ENCODE measurements around the gene SNX5.

The SNX5 gene

DNA sequence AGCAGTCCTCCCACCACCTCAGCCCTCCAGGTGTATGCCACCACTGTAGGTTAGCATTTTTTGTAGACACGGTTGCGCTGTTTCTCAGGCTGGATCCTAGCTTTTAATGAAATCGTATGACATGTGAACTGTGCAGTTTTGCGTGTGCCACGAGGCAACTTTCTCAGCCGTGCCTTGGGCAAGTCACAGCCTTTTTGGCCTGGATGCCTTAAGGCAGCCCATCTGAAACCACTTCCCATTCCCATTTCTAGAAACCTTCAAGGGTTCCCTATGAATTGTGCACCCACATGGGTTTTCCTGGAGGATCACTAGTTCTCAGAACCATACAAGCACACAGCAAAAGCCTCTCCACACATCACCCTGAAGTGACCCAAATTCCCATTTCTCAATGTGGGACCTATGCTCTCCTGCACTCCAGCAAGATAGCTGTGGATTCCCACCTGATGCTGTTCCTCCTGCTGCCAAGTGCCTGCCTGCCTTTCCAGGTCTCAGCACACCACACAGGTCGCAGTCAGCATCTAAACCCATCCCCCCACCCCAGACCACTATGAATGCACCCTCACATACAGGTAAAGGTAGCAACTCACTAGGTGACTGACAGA lies 28.9 kb downstream of the SNX5 start:
- peak in 1 of 2 experiments; percentile 31 for DNase-seq

DNA sequence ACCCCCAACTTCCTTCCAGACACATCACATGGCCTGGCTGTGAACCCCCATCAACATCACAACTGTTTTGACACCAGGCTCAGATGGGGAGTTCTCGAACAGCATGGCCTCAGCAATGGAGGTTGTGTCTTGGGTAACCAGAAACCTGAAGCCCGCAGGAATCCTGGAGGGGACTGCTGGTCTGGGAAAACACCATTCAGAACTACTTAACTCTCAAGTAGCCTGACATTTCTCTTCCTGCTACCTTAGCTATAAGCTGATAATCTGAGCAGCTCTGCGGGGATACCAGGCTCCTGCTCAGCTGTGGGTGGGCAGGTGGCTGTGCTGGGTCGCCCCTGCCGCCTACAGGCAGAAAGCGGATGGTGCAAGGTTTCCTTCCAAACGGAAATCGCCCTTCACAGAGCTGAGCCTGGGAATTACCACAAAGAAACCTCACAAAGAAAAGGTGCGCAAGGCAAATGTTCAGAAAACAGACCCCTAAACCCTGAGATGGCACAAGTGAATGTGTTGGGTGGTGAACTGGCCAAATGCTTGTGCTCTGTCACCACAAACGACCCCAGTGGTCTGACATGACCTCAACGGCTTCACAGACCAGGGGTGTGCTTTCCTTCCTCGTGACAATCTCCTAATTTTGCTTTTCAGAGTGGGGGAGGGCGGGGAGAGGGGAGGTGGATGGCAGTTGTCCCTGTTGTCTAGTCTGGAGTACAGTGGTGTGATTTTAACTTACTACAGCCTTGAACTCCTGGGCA lies 29.5 kb downstream of the SNX5 start:
- peak; percentile 38 to 85 for DNase-seq

DNA sequence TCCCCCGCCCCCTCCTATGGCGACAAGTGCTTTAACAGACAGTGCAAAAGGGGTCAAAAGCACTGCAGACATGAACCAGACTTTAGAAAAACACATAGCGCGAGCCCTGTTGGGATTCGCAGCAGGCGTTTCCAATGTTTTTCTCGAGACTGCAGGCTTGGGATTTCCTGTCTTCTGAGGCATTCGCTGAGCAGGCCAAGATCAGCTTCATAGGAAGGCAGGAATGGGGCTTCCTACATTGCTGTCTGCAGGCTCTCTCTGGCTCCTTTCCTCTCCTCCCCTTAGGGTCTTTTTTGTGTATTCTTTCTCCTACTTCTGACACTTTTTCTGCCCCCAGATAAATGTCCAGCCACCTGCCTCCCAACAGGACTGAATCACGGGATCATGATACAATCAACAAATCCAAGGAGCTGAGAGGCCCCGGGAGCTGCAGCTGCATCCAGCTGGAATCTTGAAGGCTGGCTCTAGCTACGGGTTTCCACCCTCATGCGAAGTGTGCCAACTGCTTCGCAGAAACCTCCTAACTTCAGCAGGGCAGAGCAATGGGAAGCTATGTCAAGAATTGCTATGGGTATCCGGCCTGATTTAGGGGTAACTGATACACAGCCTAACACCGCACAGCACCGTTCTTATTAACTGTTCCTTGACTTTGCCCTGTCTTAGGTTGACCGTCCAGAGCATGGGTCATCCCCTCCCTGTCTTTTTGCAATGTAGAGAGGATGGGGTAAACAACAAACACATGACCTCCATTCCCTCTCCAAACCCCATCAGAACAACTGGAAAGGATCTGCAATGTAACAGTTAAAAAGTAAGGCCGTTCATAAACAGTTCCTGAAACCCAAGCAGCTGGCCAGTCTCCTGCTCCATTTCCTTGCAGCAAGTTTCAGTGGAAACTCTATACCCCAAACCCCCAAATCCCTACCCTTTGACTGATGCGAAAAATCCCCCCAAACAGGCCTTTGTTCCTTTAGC lies 31.5 kb downstream of the SNX5 start:
- DNase-seq = no peak

DNA sequence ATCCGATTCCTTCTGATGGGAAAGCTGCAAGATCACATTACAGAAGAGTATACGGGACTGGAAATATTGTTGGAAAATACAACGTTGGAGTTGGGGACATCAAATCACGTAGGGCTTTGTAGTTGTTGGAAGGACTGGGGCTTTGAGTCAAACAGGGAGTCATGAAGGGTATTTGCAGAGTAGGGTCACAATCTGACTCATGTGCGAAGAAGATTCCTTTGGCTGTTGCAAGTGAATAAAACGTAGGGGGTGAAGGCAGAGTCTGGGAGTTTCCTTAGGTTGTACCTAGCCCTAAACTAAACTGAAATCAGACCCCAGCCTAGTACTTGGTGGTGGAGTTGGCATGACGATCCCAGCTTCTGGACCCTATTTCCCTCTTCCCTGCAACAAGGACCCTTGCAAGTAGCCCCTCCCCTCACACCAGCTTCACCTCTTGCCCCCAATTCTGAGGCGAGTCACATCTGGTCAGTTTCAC lies 32.3 kb downstream of the SNX5 start:
- DNase-seq = no peak

DNA sequence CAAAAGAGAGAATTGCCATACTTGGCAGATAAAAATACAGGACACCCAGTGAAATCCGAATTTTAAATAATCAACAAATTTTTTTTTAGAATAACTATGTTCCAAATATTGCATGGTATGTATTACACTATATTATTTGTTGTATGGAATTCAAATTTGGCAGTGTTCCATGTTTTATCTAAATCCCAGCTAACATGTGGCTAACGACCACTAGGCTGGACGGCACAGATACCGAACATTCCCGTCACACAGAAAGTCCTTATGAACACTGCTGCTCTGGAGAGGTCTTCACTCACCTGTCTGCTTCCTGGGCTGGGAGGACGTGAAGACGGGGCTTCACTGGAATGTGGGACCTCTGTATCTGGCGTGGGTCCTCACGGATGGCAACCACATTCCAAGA lies 32.8 kb downstream of the SNX5 start:
- DNase-seq = no peak

DNA sequence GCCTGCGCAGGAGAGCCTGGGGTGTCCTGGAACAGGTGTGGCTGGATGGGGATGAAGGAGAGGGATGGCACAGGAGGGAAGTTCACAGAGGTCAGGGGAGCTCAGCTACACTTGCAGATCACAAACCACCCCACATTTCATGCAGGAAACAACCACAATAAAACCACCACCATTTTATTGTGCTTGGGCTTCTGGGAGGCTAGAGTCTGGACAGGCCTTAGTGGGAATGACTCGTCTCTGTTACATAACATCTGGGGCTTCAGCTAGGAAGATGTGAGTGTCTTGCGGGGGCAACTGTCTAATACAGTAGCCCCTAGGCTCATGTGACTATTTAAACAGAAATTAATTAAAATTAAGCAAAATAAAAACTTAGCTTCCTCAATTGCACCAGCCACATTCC lies 33.4 kb downstream of the SNX5 start:
- DNase-seq = no peak

DNA sequence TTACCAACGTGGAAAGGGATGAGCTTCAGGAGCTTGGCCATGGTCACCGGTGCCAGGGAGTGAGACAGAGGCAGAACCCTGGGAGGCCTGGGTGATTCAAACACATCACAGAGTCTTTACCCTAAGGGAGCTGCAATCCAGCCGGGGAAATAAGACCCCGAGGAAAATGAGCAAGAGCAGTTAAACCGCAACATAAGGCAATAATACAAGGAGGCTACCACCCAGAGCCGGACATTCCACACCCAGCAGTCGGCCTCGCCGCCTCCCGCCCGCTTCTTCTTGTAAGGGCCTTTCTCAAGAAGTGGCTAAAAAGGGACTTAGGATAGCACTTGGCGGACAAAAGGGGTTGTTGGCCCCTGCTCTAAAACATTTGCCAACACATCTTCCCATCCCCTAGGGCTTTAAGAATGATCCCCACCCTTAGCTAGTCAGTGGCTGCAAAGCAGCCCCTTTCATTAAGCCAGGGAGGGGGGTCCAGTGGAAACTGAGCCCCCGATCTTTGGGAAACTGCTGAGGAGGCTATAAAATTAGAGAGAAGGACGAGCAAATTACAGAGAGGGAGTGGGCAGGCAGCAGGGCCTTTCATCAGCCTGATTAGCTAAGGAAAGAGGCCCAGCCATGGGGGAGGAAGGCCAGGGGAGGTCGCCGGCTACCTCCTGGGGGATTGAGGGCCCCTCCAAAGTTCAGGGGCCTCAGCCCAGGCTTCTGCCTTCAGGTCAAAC lies 34.3 kb downstream of the SNX5 start:
- DNase-seq = no peak

DNA sequence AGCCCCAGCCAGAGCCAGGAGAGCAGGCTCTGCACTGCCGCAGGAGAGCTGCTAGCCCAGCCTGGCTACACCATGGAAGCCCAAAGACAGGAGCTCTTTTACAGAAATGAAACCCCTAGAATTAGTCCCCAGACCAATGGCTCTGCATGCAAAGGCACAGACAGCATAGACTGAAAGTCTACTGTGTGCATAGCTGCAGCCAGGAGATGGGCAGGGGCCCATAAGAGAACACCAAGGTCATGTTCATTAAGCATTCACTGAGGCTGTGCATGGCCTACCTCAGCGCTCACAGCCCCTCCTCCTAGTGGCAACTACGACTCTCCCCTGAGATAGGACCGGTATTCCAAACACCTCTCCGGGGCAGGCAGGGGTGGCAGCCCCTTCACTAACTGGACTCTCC lies 34.9 kb downstream of the SNX5 start:
- DNase-seq = no peak

DNA sequence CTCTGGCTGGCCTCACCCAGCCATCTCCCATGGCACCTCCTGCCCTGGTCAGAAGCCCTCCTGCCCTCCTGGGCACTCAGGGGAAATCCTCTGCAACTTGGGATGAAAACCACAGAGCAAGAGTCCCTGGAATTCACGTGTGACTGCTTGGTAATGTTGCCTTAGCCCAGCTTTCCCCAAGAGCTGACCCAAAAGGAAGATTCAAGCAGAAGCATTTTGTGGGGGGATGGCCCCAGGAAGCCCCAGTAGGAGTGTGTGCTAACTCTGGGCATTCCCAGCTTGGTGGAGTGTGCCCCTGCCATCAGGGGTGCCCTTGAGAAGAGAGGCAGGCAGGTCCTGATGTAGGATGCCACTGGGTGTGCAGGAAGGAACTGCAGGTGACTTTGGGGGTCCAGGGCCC lies 35.5 kb downstream of the SNX5 start:
- DNase-seq = no peak

DNA sequence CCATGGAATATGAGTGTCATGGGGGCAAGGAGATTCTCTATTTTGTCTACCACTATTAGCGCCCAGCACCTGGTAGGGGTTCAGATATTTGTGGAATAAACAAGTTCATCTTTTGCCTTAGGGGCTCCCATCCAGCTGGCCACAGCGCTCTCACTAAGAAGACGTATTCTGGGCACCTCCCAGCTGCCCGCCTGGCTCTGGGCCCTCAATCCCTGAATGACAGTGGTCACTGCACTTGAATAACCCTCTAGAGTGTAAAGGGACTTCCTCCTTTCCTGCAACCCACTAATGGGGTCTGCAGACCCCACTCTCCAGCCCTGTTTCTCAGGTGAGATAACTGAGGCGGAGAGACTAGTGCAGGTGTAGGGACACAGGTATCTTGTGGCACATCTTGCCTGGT lies 36.2 kb downstream of the SNX5 start:
- no peak for DNase-seq

DNA sequence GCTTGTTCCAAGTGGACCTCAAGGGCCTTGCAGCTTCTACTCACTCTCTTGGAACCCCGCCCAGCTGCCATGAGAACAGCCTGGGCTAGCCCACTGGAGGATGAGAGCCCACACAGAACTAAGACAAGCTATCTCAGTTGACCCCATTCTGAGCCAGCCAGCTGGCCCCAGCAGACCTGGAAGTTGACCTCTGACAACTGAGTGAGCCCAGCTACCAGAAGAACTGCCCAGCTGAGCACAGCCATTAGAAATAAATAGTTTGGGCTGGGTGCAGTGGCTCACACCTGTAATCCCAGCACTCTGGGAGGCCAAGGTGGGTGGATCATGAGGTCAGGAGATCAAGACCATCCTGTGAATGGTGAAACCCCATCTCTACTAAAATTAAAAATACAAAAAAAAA lies 37.1 kb downstream of the SNX5 start:
- DNase-seq = no peak

DNA sequence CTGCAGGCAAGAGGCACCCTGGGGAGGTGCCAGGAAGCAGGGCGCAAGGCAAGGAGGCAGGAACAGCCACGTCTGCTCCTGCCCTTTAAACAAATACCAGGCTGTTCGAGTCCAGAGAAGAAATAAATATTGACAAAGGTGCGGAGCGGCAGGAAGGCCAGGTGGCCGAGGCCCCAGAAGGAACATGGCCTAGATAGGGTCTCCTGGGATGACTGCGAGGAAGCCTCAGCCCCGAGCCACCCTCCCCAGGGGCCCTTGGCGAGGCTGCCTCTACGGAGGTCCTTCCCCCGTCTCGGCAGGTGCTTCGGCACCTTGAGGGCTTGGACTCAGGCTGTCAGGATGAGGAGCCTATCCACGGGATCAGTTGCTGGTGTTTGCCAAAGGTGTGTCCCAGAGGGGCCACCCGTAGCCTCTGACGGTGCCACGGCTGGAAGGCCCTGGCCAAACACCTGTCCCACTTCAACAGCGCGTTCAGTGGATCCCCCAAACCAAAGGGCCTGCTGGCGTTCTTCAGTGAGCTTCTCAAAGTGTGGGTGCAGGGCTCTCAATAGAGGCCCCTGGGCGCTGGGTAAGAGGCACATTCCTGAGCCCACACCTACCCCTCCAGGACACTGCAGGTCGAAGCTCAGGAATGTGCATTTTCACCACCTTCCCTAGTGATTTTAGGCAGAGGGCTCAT lies 39.8 kb downstream of the SNX5 start:
- DNase-seq = peak in 1 of 2 experiments; percentile 29

DNA sequence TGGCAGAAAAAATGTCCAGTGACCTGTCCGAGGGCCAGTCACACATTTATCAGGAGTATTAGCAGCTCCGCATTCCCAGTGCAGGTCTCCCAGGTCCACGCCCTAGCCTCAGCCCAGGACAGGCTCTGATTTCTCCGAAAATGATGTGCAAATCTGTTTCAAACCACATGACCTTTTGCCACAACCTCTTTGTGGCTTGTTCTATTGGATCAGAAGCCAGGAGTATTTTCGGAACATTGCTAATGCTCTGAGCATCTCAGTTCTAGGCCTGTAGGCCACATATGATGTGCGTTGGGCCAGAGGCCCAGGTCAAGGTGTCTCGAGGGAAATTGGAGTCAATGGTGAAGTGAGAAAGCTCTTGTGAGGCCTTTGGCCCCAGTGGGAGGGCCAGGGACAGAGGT lies 40.4 kb downstream of the SNX5 start:
- no peak for DNase-seq

DNA sequence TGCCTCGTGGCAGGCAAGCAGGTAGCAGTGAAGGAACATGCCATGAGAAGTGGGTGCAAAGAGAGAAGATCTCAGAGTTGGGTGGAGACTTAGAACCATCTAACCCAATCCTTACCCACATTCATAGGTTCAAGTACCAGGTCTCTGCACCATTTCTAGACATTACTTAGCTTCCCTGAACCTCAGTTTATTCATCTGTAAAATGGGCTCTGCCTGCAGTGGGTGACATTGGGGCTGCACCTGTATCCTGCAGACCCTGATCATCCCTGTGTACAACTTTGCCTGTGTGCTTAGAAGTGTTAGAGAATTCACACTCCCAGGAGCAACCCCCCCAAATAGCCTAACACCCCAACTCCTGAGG lies 42.7 kb downstream of the SNX5 start:
- DNase-seq = no peak

DNA sequence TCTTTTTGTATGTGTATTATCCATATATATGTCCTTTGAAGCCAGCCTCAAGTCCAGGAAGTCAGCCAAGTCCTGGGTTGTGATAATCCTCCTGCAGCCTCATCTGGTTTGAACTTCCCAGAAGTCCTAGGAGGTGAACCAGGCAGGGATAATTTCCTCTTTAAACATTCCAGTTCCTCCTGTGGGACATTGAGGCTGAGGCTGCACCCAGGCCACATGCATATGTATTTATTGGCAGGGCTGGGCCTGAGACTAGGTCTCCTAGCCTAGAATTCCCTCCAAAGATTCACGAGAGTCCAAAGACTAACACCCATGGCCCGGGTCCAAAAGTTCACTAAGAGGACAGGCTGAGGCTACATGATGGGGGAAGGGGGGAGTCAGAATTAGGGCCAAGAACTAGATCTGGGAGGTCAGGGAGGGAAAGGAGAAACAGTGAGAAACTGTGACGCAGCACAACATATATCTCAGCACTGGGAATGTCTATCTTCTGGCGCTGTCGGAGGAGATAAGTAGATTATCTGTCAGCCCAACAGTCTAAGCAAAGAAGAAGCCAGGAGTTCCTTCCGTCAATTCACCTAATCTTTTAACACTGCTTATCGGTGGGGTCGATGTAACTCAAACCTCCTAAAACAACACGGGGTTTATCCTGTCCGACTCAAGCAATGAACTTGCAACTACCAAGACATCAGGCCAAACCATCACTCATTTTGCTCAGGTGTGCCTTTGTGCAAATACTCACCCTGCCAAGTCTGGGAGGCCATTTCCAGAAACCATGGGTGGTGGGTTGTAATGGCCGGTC lies 43.3 kb downstream of the SNX5 start:
- no peak for DNase-seq

DNA sequence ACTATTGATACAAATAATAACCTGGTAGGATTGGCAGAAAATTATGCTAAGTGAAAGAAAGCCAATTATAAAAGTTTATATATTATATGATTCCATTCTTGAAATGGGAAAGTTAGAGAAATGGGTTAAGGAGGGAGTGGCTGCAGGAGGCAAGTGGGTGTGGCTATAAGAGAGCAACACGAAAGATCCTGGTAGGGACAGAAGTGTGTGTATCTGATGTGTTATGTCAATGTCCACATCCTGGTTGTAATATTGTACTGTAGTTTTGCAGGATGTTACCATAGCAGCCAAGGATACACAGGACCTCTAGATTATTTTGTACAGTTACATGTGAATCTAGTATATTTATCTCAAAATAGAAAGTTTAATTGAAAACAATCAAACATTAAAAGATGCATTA lies 46.8 kb downstream of the SNX5 start:
- no peak for DNase-seq

DNA sequence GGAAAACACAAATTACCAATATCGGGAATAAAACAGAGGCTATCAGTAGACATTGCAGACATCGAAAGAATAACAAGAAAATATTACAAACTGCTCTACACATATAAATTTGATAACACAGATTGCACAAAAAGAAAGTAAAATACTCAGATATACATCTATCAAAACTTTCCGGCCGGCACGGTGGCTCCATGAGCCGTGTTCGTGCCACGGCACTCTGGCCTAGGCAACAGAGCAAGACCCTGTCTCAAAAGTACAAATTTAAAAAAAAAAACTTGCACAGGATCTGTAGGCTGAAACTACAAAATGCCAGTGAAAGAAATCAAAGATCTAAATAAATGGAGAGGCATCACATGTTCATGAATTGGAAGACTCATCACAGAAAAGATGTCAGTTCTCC lies 49.4 kb downstream of the SNX5 start:
- no peak for DNase-seq

DNA sequence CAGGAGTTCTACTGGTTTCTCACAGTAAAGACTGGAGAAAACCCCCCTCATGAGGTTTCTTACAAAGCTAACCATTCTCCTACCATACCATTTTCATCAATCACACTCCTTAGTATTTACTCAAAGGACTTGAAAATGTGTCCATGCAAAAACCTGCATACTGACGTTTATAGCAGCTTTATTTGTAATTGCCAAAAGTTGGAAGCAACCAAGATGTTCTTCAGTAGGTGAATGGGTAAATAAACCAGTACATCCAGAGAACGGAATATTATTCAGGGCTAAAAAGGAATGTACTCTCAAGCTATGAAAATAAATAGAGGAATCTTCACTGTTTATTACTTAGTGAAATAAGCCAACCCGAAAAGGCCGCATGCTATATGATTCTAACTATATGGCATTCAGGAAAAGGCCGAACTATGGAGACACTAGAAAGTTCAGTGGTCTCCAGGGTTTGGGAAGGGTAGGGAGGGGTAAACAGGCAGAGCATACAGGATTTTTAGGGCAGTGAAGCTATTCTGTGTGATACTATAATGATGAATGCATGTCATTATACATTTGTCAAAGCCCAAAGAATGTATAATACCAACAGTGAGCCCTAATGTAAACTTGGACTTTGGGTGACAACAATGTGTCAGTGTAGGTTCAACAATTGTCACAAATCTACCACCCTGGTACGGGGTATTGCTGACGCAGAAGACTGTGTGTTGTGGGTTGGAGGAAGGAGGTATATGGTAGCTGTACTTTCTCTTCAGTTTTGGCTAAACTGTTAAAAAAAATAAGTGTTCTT lies 50.6 kb downstream of the SNX5 start:
- DNase-seq = no peak

DNA sequence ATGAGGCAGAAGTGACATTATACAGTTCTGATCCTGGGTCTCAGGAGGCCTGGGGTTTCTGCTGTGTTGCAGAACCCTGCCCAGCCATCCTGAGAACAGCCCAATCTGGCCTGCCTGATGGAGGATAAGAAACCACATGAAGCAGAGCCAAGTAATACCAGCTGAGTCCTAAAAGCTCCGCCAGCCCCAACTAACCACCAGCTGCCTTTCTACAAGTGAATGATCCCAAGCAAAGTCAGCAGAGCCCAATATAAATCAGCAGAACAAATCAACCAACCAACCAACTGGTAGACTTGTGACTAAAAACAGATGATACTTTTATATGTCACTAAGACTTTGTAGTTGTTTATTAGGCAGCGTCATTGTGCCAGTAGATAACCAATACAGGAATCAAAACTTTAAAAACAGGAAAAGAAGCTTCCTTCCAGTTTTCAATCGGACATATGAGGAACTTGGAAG lies 52.1 kb downstream of the SNX5 start:
- DNase-seq = no peak

DNA sequence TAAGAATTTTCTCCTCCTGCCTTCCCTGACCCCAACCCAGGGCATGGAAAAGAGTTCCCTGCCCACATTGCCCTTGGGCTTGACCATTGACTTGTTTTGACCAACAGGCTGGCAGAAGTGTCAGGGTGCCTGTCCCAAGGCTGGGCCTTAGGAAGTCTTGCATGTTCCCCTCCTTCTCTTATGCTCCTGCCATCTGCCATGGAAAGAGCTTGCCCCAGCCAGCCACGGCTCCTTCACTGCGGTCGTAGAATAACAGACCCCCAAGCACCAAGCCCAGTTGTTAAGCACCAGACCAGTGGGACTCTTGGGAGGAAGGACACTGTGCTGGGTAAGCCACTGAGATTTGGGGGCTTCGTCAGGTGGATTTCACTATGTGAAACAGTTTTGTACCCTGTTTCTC lies 53.6 kb downstream of the SNX5 start:
- DNase-seq = no peak

DNA sequence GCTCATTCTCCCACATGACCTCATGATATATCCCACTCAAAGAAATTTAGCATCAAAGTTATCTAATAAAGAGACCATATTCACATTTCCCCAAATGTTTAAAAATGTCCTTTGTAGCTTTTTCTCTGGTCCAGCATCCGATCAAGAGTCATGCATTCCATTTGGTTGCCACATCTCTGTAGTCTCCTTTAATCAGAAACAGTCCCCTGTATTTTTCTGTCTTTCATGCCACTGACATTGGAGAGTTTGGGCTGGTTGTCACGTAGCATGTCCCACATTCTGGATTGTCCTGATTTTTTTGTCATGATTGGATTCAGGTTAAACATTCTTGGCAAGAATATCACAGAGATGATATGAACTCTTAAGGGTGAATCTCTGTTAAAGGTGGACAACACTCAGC lies 55.7 kb downstream of the SNX5 start:
- DNase-seq = no peak

Measured in NCI-H526 (cell line).